Measurements from ENCODE around the gene GFER.

DNA sequence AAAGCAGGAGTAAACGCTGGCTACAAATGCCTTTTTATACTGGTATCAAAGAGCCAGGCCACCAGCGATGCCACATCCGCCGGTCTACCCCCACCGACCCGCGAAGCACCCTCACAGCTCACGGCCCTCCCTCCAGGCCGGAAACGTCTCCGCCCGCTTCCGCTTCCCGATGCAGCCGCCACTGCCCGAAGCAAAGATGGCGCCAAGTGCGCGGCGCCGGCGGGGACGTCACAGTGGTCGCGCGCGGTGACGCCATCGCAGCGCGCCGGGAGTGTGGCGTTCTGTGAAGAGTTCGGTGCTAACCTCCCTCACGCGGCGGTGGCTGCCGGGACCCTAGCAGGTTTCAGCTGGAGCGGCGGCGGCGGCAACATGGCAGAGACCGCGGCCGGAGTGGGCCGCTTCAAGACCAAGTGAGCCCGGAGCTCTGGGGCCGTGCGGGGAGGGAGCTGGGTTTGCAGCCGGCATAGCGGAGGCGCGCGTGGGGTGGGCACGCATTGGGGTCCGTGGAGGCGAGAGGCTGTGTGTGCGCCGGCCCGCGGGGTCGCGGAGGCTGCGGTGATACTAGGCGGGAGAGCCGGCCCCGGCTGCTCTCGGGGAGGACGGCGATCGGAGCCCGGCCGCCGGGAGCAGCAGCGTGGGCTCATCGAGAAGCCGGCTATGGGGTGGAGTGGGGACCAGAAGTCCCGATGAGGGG lies 12.1 kb upstream of the GFER start, which contains the start of gene TBL3:
- peak; percentile 80 to 95 (median 95) for TF ChIP-seq POLR2A (IDR thresholded peaks at IDR 0.05)
- TF ChIP-seq, protein P1, sequence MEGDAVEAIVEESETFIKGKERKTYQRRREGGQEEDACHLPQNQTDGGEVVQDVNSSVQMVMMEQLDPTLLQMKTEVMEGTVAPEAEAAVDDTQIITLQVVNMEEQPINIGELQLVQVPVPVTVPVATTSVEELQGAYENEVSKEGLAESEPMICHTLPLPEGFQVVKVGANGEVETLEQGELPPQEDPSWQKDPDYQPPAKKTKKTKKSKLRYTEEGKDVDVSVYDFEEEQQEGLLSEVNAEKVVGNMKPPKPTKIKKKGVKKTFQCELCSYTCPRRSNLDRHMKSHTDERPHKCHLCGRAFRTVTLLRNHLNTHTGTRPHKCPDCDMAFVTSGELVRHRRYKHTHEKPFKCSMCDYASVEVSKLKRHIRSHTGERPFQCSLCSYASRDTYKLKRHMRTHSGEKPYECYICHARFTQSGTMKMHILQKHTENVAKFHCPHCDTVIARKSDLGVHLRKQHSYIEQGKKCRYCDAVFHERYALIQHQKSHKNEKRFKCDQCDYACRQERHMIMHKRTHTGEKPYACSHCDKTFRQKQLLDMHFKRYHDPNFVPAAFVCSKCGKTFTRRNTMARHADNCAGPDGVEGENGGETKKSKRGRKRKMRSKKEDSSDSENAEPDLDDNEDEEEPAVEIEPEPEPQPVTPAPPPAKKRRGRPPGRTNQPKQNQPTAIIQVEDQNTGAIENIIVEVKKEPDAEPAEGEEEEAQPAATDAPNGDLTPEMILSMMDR (IDR thresholded peaks at IDR 0.05), result peak in 2 of 7 experiments; percentile 11 to 38

All from body of pancreas (tissue), 4 donors.